HG02763 (cell line): ENCODE measurements around the gene FAM110C.
"Not testable (repeated sequence)": the region's sequence is repeated elsewhere in the genome, so short reads cannot be mapped to it uniquely, and the experiment has no call there.

Source experiments
- ATAC-seq: cut with Tn5 transposase; IDR thresholded peaks from one replicate; pipeline ENCODE4 v1.9.1; 2021; ENCODE audit warnings: mild to moderate bottlenecking, moderate library complexity; ENCODE audit not compliant: unreplicated experiment

FAM110C gene, protein sequence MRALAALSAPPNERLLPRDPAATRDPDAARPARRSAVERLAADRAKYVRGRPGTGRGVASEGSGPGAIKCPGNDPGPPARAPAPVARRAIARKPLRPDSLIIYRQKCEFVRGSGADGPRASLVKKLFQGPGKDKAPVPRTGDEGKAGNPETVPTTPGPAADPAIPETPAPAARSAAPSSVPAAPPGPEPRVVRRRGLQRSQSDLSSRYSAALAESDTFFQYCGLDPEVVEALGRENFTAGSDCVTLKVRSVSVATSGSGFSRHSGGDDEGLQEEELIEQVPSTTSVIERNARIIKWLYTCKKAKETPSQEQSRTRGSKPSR

DNA sequence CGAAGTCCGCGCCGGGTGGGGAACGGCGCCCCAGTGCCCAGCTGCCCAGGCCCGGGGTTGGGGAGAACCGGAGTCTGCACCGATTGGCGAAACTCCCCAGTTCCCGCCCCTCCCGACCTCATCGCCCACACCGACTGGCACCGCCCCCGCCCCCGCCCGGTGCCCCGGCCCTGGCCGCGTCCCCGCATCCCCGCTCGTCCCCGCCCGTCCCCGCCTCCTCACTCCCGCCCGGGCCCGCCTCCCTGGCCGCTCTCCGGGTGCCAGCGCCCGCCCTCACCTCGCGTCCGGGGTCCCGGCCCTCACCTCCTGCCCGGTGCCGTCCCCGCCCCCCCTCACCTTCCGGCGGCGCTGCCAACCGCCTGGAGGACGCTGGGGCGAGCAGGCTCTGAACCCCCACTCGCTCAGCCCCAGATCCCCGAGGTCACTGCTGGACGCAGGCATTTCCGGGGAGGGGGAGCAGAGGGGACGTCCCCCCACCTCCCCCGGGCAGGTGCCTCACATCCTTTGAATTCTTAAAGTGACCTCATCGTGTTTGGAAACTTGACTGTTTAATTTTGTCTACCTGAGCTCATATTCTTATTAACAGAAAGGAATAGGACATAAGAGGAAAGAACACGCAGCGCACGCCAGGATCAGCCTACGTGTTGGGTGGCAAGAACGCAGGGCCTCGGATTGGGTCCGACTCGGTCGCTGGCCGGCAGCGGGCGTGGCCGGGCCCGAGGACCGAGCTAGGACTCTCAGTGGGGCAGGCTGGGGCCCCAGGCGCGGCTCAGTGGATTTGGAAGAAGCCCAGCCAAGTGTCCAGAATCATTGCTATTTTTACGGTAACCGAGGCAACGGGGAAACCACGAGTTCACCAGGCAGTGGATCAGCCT, at the start of gene FAM110C:
Gene FAM110C, minus strand, starts transcription at position 35 of the 875 bp plus-strand sequence. CDS start 120 bp downstream, outside the sequence.
- no peak for ATAC-seq

DNA sequence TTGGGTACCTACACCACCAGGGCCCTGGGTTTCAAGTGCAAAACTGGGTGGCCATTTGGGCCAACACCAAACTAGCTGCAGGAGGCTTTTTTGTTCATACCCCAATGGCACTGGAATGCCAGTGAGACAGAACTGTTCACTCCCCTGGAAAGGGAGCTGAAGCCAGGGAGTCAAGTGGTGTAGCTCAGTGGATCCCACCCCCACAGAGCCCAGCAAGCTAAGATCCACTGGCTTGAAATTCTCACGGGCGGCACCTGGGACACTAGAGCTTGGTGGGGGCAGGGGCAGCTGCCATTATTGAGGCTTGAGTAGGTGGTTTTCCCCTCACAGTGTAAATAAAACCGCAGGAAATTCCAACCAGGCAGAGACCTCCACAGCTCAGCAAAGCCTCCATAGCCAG, 46.0 kb upstream of the FAM110C start:
- no peak for ATAC-seq

DNA sequence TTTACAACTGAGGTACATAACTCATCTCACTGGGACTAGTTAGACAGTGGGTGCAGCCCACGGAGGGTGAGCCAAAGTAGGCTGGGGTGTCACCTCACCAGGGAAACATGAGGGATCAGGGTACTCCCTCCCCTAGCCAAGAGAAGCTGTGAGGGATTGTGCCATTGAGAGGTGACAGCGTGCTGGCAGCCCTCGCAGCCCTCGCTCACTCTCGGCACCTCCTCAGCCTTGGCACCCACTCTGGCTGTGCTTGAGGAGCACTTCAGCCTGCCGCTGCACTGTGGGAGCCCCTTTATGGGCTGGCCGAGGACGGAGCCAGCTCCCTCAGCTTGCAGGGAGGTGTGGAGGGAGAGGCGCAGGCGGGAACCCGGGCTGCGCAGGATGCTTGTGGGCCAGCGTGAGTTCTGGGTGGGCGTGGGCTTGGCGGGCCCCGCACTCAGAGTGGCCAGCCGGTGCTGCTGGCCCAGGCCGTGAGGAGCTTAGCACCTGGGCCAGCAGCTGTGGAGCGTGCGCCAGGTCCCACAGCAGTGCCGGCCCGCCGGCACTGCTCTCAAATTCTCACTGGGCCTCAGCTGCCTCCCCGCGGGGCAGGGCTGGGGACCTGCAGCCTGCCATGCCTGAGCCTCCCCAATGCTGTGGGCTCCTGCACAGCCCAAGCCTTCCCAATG, 44.5 kb upstream of the FAM110C start:
- no peak for ATAC-seq

DNA sequence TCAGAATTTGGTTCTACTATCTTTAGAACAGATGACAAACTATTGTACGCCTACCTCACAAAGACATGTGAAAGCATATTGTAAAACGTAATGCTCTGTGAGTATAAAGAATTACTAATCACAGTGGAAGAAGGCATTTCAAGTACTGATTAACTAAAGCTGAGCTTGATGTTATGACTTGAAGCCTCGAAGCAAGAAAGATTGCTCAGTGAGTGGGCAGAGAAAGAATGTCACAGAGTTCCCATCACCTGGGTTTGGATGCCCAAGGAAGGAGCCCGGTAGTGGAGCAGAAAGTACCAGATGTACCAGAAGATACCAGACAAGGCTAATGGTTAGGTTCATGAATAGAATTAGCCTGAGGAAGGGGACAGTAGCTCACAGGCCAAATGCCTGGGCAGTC, 39.5 kb upstream of the FAM110C start:
- no peak for ATAC-seq

DNA sequence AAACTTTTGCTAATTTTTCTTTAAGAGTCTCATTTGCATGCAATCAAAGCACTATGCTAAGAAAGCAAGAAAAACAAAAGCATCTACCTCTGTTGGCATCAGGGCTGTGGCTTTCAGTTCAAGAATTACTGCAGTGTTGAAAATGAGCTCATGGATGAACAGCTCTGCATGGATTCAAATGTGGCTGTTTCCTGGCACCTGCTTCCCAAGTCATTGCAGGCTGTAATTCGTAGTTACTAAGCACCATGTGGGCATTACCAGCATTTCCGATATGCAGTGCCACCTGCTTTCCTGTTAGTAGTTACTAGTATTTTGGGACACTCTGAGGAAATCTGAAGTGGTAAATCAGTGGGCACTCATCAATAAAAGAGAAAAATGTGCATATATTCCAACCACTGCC, 37.8 kb upstream of the FAM110C start:
- no peak for ATAC-seq

DNA sequence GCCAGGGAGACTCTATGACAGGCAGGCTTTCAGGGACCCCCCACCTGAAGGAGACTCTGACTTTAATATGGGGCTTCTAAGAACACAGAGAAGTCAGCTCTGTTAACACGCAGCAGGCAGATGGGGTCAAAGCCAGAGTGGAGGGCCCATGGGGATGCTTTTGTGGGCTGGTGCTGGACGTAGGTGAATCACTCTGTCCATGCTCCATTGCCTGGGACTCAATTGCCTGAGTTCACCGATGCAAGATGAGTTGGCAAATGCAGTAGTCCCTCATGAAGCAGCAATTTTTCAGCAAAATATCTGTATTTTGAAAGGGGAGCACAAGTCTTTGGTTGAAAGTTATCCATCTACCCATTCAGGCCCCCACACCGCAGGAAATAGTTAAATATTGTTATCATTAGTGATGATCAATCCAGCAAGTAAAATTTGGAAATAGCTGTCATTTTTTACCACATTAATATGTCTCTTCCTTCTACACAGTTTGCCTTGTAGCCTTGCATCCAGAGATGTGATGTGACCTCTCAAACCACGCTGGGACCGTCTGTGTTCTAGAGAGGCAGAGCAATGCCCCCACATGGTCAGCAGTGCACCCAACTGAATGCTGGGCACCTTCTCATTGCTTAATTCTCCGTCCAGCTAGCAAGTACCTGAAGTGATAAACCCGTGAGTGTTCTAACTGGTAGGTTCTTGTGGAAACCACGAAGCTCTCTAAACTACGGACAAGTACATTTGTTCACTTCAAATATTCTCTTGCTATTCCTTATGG, 34.8 kb upstream of the FAM110C start:
- ATAC-seq, result no peak

DNA sequence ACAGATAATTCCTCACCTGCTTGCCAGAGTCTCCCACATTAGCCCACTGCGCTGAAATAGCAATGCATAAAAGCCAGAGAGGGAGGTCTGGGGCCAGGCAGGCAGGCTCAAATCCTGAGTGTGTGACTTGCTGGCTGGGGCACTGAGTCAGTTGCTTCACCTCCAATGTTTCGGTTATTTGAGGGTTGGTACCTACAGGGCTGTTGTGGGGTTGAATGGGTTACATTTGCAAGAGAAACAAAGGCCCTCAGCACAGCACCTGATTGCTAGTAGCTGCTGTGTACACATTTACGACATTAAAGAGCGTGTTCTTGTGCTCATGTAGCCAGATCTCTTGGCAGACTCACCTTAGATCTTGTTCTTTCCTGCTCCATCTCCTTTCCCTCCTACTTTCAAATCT, 34.1 kb upstream of the FAM110C start:
- no peak for ATAC-seq

DNA sequence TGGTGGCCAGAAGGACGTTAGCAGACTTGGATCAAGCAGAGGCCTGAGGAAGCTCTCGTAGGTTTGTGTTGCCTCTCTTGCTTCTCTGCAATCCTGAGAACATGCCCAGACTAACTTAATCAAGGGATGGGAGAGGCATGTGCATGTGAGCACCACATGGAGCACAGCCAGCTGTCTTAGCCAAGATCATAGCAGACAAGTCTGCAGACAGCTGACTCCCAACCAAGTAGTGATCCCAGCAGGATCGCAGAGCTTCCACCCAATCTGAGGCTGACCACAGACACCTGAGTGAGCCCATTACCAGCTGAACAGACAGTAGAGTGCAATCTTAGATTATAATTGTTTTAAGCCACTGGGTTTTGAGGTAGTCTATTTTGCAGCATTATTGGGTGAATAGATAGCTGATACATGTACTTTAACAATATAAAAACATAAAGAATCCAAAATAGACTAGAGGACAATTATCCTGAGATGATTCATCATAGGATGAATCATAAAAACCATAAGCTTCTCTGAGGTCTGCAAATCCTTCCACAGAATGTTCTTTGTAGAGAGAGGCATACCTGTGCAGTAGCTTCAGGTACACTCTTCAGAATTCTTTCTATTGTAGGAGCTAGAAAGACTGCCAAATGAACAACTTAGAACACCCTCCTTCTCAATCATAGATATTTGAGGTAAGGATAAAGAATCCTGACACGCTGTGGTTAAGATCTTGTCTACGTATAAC, 25.2 kb upstream of the FAM110C start:
- no peak for ATAC-seq

DNA sequence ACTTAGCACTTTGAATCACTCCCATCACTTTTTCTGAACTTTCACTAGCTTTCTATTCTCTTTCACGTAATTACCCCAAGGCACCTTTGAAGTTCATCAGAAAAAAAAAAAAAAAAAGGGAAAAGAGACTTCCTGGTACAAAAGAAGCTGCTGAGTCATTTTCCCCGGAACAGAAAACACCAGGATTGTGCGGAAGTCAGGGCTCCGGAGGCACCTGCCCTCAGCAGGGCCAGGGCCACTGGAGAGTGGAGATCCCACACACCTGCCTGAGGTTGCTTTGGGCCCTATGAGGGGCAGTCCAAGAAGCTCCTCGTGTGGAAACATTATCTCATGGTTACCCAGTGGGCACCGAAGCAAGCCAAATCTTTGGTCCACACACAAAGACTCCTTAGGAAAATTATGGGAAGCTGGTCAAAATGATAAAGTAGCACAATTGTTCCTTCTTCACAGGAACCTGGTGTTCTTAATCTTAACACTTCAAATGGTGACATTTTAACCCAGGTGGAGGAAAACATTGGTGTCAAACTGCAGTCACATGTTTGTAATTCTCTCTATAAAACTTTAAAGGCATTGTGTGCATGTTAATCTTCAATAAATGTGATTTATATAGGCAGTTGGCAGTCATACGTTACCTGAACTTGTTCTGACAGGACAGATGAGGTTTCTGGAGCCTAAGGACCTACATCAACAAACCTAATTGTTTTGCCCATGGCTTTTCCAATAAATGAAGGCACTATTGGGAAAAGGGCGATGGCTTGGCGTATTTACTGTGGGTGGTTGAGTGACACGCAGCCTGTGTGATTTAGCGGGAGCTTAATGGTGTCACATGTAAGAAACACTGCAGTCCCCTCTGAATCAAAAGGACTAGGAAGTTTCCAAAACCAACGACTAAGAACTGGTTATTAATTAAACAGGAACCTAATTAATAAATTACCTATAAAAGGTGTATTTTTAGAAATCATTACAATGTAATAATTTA, 23.4 kb upstream of the FAM110C start:
- ATAC-seq, result no peak

DNA sequence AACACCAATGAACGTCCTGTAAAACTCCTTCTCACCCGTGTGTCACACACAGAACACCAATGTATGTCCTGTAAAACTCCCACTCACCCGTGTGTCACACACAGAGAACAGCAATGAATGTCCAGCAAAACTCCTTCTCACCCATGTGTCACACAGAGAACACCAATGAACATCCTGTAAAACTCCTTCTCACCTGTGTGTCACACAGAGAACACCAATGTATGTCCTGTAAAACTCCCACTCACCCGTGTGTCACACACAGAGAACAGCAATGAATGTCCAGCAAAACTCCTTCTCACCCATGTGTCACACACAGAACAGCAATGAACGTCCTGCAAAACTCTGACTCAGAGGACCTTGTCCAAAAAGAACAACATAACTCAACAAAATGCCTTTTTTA, 22.3 kb upstream of the FAM110C start:
- ATAC-seq, result not testable (repeated sequence)

DNA sequence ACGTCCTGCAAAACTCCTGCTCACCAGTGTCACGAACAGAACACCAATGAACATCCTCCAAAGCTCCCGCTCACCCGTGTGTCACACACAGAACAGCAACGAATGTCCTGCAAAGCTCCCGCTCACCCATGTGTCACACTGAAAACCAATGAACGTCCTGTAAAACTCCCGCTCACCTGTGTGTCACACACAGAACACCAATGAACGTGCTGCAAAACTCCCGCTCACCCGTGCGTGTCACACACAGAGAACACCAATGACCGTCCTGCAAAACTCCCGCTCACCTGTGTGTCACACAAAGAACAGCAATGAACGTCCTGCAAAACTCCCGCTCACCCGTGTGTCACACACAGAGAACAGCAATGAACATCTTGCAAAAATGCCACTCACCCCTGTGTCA, 20.5 kb upstream of the FAM110C start:
- ATAC-seq, result no peak

DNA sequence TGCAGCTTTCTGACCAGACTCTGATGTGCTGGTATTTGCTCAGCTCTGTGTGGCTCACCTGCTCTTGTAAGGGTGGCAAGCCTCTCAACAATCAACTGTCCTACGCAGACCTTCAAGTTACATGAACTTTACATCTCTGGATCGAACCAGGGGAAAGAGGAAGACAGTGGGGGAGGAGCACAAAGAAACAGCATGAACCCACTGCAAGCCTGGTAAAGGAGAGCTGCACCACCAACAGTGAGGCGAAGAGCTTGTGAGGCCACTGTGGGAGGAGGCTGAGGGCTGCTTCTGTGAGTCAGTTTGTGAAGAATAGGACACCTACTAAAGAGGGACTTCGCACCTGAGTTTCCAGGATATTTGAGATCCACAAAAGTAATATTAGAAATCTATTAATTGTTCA, 18.8 kb upstream of the FAM110C start:
- ATAC-seq, result no peak

DNA sequence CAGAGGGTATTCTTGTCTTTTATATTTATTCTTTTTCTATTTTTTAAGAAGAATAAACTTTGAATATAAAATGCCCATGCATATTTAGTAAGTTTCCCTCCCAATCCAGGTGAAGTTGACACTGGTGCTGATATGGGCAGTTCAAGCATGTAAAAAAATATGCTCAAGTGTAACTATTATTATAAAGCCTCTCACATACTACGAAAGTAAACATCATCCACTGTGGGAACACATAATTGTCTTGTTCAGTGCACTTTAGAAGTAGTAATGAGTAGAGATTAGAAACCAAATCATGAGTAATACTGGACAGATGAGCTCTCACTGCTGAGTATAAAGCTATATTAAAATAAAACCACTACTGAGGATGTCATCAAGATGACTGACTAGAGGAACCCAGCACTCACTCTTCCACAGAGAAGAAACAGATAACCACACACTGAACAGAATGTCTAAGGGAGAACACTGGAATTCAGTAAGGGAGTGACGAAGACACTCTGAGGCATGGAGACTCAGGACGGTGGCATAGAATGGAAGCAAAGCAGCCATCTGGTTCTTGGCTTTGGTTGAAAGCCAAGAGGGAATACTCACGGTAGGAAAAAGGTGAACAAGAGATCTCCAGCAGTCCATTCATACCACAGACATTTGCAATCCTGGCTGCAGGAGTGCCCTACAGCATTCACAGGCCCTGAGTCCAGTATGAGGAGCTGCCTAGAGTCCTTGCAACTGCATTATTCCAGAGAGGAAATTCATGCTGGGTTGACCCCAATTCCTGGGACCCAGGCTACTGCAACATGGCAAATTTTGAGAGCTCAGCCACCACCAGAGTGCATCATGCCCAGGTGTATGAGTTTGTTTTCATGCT, 9.5 kb upstream of the FAM110C start:
- no peak for ATAC-seq

DNA sequence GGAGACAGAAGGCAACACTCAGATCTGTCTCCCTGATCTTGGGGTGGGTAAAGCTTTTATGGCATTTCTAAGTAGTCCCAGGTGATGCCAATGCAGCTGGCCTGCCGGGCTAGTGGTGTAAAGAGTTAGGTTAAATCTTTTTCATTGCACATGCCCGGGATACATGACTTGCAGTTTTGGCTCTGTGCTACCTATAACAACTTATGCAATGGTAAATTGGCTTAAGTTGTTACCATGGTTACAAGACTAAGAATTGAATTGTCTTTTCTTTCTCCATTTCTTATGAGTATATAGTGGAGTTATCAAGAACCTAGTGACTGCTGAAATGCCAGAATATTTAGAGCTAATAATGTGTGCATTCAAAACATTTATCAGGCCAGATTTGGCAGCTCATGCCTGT, 5.3 kb upstream of the FAM110C start:
- ATAC-seq, result no peak

DNA sequence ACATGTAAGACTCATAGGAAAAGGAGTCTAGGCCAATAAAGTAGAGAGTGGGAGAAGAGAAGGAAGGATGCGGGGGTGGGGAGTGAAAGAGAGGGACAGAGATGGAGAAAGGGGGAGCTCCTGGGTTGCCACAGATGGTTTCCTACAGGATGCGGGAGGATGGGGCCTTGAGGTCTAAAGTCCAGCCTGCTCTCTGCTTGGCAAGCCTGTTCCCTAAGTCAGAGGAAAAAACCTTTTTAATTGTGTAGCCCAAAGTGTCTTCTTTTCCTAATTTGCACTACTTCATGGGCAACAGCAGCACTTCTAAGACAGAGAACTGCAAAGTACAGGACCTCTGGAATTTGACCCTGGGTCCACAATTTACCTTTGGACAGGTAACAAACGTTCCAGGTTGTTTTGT, 1.4 kb upstream of the FAM110C start:
- ATAC-seq, result no peak

DNA sequence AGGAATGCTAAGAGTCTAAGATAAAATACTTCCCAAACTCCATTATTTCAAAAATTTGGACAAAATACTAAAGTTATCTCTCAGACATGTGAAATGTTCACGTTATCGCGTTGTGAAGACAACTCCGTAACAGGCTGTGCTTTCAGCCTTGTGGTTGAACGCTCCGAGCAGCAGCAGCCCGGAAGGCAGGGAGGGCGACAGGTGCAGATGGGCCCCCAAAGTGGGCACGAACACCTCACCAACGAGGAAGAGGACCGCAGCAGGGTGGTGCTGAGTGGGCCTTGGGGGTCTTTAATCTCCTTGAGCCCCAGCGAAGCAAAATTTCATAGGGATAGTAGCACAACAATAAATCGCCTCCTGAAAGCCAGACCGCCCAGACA, 1.0 kb upstream of the FAM110C start:
- ATAC-seq, result no peak

DNA sequence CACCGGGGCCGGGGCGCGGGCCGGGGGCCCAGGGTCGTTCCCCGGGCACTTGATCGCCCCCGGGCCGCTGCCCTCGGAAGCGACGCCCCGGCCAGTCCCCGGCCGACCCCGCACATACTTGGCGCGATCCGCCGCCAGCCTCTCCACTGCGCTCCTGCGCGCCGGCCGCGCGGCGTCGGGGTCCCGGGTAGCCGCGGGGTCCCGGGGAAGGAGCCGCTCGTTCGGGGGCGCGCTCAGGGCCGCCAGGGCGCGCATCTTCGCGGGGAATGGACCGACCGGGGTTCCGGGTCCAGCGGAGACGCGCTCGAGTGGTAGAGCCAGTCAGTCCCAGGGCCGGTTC, 204 bp downstream of the FAM110C start:
- no peak for ATAC-seq

DNA sequence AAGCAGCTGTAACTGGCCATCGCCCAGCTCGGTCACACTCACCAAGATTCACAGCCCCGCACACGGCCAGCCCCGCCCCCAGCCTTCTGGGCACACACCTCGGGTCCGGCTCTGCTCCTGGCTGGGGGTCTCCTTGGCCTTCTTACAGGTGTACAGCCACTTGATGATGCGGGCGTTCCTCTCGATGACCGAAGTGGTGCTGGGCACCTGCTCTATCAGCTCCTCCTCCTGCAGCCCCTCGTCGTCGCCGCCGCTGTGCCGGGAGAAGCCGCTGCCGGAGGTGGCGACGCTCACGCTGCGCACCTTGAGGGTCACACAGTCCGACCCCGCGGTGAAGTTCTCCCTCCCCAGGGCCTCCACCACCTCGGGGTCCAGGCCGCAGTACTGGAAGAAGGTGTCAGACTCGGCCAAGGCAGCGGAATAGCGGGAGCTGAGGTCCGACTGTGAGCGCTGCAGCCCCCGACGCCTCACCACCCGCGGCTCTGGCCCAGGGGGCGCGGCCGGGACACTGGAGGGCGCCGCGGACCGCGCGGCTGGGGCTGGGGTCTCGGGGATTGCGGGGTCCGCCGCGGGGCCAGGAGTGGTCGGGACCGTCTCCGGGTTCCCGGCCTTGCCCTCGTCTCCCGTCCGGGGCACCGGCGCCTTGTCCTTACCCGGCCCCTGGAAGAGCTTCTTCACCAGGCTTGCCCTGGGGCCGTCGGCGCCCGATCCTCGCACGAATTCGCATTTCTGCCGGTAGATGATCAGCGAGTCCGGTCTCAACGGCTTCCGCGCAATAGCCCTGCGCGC, 769 bp downstream of the FAM110C start:
- no peak for ATAC-seq
